GM23338 (cell line): ENCODE measurements around the gene RAD50. TPM values are rescaled to one million over a fixed set of nuclear protein-coding genes. Genes with fewer than 3 reads are reported as not detected.

Experiments
- ATAC-seq: fragments of 200-7000 bp; cut with Tn5 transposase; 3 replicates; pipeline ENCODE4 v1.9.1; 2020
- DNase-seq: peaks from one replicate; pipeline ENCODE4 v3.0.0-alpha.2; 2015; ENCODE audit warnings: low spot score
- H2AFZ ChIP-seq: fragments of 200-600 bp; sonication (generic); 2 replicates; pipeline ENCODE4 v1.8.0; 2016; ENCODE audit warnings: antibody characterized with exemption, mild to moderate bottlenecking, moderate library complexity
- H3F3A ChIP-seq: fragments of 200-600 bp; sonication (generic); replicated peaks from 2 replicates; pipeline ENCODE4 v1.8.0; 2017; ENCODE audit warnings: antibody characterized with exemption, mixed run types, low read depth
- H3K27ac ChIP-seq: fragments of 200-600 bp; sonication (generic); 2 replicates; pipeline ENCODE4 v1.6.1; 2016; ENCODE audit warnings: low read depth
- H3K27me3 ChIP-seq: fragments of 200-600 bp; sonication (generic); 2 replicates; pipeline ENCODE4 v1.8.0; 2016; ENCODE audit warnings: mild to moderate bottlenecking, mixed run types, moderate library complexity; ENCODE audit not compliant: insufficient read depth
- H3K36me3 ChIP-seq: fragments of 200-600 bp; sonication (generic); 2 replicates; pipeline ENCODE4 v1.8.0; 2016; ENCODE audit warnings: mild to moderate bottlenecking; ENCODE audit not compliant: insufficient read depth
- H3K4me1 ChIP-seq: fragments of 200-600 bp; sonication (generic); 2 replicates; pipeline ENCODE4 v1.8.0; 2016; ENCODE audit warnings: mild to moderate bottlenecking, moderate library complexity; ENCODE audit not compliant: insufficient read depth
- H3K4me2 ChIP-seq: fragments of 200-600 bp; sonication (generic); 2 replicates; pipeline ENCODE4 v1.7.1; 2017; ENCODE audit warnings: mixed run types
- H3K4me3 ChIP-seq: fragments of 200-600 bp; sonication (generic); 2 replicates; pipeline ENCODE4 v1.6.1; 2016; ENCODE audit warnings: mixed run types
- H3K79me2 ChIP-seq: fragments of 200-600 bp; sonication (generic); replicated peaks from 2 replicates; pipeline ENCODE4 v1.8.0; 2017; ENCODE audit warnings: mild to moderate bottlenecking; ENCODE audit not compliant: insufficient read depth
- H3K9me2 ChIP-seq: fragments of 200-600 bp; sonication (generic); 2 replicates; pipeline ENCODE4 v1.8.0; 2017; ENCODE audit not compliant: insufficient read depth
- H4K20me1 ChIP-seq: fragments of 200-600 bp; sonication (generic); replicated peaks from 2 replicates; pipeline ENCODE4 v1.8.0; 2017; ENCODE audit warnings: mild to moderate bottlenecking; ENCODE audit not compliant: insufficient read depth
- H3K27ac Mint-ChIP-seq: 2 replicates; pipeline ENCODE4 v1.8.0; 2020; ENCODE audit warnings: inconsistent platforms, mild to moderate bottlenecking, moderate library complexity, mixed read lengths
- H3K27me3 Mint-ChIP-seq: 3 replicates; pipeline ENCODE4 v1.8.0; 2022; ENCODE audit warnings: low read depth, mild to moderate bottlenecking, moderate library complexity, mixed read lengths, inconsistent platforms; ENCODE audit not compliant: insufficient read depth, poor library complexity
- H3K36me3 Mint-ChIP-seq: 3 replicates; pipeline ENCODE4 v1.8.0; 2021; ENCODE audit warnings: low read depth, mild to moderate bottlenecking, inconsistent platforms, moderate library complexity, mixed read lengths
- H3K4me1 Mint-ChIP-seq: 3 replicates; pipeline ENCODE4 v1.8.0; 2020; ENCODE audit warnings: mild to moderate bottlenecking, inconsistent platforms, mixed read lengths
- H3K4me3 Mint-ChIP-seq: 3 replicates; pipeline ENCODE4 v1.8.0; 2021; ENCODE audit warnings: moderate library complexity, mild to moderate bottlenecking, inconsistent platforms, mixed read lengths
- H3K9me3 Mint-ChIP-seq: 3 replicates; pipeline ENCODE4 v1.8.0; 2020; ENCODE audit warnings: moderate library complexity, mild to moderate bottlenecking, inconsistent platforms, mixed read lengths
- JUNB ChIP-seq: IDR thresholded peaks from one replicate; pipeline ENCODE4 v1.6.1; 2016; ENCODE audit warnings: antibody characterized with exemption; ENCODE audit not compliant: unreplicated experiment
- NANOG ChIP-seq: IDR thresholded peaks from 2 replicates; pipeline ENCODE4 v1.6.1; 2016; ENCODE audit warnings: antibody characterized with exemption, borderline replicate concordance
- STAT1 ChIP-seq: IDR thresholded peaks from one replicate; pipeline ENCODE4 v1.6.1; 2016; ENCODE audit warnings: antibody characterized with exemption; ENCODE audit not compliant: unreplicated experiment
- ZNF331 ChIP-seq: fragments of 250-450 bp; sonication (Bioruptor Pico); IDR thresholded peaks from 2 replicates; pipeline ENCODE4 v1.5.0; 2020; ENCODE audit warnings: low read depth, mild to moderate bottlenecking, moderate library complexity
- polyA plus RNA-seq: library from polyadenylated mRNA; unstranded; fragments of >200 nt; fragmentation: Nextera tagmentation; extraction: Ambion mirVana; gene quantifications from 2 replicates; pipeline ENCODE4 v1.2.1, GENCODE V29; 2016
- total RNA-seq: library from RNA; depleted of rRNA; stranded (reverse); fragments of >200 nt; shearing (Covaris generic); gene quantifications from 2 replicates; pipeline ENCODE4 v1.2.3, GENCODE V29; 2014
- TF ChIP-seq, protein P1 (sequence below): fragments of 250-450 bp; sonication (Bioruptor Pico); IDR thresholded peaks from 2 replicates; pipeline ENCODE4 v1.5.0; 2020; ENCODE audit warnings: mild to moderate bottlenecking, moderate library complexity
- TF ChIP-seq, protein P2 (sequence below): IDR thresholded peaks from 2 replicates; pipeline ENCODE4 v1.6.1; 2016; ENCODE audit warnings: antibody characterized with exemption

Gene RAD50
- total and polyA plus RNA-seq, 2 experiments from 2014 or later: 27.0 to 52.2 TPM

DNA sequence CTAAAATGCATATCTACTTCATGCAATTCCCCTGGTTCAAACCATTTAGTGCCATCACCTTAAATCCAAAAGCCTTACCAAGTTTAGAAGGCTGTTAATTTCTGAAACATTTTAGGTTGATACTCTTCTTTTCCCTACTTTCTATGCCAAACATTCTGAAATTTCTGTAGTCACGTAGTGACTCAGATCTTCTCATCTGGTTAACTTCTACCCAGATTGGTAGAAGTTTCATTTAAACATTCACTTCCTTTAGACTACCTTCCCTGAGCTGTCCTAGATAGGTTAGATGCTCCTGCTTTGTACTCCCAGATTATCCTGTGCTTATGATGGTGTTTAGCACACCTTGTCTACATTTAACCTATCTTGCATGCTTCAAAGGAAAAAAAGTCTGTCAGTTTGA, 9.9 kb downstream of the RAD50 start (continued):
- TF ChIP-seq, protein P1, sequence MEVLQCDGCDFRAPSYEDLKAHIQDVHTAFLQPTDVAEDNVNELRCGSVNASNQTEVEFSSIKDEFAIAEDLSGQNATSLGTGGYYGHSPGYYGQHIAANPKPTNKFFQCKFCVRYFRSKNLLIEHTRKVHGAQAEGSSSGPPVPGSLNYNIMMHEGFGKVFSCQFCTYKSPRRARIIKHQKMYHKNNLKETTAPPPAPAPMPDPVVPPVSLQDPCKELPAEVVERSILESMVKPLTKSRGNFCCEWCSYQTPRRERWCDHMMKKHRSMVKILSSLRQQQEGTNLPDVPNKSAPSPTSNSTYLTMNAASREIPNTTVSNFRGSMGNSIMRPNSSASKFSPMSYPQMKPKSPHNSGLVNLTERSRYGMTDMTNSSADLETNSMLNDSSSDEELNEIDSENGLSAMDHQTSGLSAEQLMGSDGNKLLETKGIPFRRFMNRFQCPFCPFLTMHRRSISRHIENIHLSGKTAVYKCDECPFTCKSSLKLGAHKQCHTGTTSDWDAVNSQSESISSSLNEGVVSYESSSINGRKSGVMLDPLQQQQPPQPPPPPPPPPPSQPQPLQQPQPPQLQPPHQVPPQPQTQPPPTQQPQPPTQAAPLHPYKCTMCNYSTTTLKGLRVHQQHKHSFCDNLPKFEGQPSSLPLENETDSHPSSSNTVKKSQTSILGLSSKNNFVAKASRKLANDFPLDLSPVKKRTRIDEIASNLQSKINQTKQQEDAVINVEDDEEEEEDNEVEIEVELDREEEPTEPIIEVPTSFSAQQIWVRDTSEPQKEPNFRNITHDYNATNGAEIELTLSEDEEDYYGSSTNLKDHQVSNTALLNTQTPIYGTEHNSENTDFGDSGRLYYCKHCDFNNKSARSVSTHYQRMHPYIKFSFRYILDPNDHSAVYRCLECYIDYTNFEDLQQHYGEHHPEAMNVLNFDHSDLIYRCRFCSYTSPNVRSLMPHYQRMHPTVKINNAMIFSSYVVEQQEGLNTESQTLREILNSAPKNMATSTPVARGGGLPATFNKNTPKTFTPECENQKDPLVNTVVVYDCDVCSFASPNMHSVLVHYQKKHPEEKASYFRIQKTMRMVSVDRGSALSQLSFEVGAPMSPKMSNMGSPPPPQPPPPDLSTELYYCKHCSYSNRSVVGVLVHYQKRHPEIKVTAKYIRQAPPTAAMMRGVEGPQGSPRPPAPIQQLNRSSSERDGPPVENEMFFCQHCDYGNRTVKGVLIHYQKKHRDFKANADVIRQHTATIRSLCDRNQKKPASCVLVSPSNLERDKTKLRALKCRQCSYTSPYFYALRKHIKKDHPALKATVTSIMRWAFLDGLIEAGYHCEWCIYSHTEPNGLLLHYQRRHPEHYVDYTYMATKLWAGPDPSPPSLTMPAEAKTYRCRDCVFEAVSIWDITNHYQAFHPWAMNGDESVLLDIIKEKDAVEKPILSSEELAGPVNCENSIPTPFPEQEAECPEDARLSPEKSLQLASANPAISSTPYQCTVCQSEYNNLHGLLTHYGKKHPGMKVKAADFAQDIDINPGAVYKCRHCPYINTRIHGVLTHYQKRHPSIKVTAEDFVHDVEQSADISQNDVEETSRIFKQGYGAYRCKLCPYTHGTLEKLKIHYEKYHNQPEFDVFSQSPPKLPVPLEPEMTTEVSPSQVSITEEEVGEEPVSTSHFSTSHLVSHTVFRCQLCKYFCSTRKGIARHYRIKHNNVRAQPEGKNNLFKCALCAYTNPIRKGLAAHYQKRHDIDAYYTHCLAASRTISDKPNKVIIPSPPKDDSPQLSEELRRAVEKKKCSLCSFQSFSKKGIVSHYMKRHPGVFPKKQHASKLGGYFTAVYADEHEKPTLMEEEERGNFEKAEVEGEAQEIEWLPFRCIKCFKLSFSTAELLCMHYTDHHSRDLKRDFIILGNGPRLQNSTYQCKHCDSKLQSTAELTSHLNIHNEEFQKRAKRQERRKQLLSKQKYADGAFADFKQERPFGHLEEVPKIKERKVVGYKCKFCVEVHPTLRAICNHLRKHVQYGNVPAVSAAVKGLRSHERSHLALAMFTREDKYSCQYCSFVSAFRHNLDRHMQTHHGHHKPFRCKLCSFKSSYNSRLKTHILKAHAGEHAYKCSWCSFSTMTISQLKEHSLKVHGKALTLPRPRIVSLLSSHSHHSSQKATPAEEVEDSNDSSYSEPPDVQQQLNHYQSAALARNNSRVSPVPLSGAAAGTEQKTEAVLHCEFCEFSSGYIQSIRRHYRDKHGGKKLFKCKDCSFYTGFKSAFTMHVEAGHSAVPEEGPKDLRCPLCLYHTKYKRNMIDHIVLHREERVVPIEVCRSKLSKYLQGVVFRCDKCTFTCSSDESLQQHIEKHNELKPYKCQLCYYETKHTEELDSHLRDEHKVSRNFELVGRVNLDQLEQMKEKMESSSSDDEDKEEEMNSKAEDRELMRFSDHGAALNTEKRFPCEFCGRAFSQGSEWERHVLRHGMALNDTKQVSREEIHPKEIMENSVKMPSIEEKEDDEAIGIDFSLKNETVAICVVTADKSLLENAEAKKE (CRISPR knock-in tag): no peak
- TF ChIP-seq JUNB (no peak), ZNF331 (CRISPR knock-in tag) (no peak), NANOG (no peak)

DNA sequence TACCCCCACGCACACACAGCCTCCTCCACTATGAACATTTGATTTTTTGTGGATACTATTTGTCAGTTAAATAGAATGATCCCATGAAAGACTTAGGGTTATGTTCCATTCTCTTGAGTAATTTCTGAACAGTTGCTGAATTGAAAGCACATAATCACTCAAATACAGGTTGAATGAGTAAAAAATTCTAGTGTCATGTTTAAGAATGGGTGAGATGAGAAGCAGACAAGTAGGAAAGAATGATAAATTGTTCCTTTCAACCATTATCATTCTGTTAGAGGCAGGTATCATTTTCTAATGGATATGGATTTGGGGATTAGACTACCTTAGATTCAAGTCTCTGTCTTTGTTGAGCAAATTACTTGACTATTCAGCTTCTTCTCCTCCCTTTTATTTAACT, 19.3 kb downstream of the RAD50 start:
- Histone ChIP-seq H2AFZ (no peak overlapping the region), H3K4me1 (no peaks in the 10 kb centered on the region; the same call in 1 of the 2 replicates), H3K27ac (no peak overlapping the region), H3F3A (no peaks in the 10 kb centered on the region), H4K20me1 (no peaks in the 10 kb centered on the region), H3K4me3 (no peak overlapping the region), H3K79me2 (peaks cover 6% of the 10 kb centered on the region; the same call in 1 of the 2 replicates), H3K9me2 (no peaks in the 10 kb centered on the region), H3K4me2 (no peak overlapping the region), H3K36me3 (peaks cover 19% of the 10 kb centered on the region), H3K27me3 (no peaks in the 10 kb centered on the region)
- no peak for DNase-seq
- peaks cover 65% of the 10 kb centered on the region for H3K36me3 Mint-ChIP-seq
- no peak for ATAC-seq
- peaks cover 7% of the 10 kb centered on the region for H3K4me1 Mint-ChIP-seq
- H3K9me3 Mint-ChIP-seq: peaks cover 10% of the 10 kb centered on the region
- no peak overlapping the region for H3K4me3 Mint-ChIP-seq
- H3K27ac Mint-ChIP-seq: no peak overlapping the region
- H3K27me3 Mint-ChIP-seq: peaks cover 2% of the 10 kb centered on the region
- TF ChIP-seq STAT1 (no peak), NANOG (no peak)
- TF ChIP-seq, protein P1 (CRISPR knock-in tag): no peak
- TF ChIP-seq, protein P2, sequence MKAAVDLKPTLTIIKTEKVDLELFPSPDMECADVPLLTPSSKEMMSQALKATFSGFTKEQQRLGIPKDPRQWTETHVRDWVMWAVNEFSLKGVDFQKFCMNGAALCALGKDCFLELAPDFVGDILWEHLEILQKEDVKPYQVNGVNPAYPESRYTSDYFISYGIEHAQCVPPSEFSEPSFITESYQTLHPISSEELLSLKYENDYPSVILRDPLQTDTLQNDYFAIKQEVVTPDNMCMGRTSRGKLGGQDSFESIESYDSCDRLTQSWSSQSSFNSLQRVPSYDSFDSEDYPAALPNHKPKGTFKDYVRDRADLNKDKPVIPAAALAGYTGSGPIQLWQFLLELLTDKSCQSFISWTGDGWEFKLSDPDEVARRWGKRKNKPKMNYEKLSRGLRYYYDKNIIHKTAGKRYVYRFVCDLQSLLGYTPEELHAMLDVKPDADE: no peak
